NCI-H2107 treated with DMSO at 0.1 percent for 48 hours (cell line): ENCODE results near the gene MYO18B.

Experiments
- DNase-seq: peaks from one replicate; lab custom pipeline; 2025; ENCODE audit not compliant: unreplicated experiment; lab: John Stamatoyannopoulos, UW

The MYO18B gene

DNA sequence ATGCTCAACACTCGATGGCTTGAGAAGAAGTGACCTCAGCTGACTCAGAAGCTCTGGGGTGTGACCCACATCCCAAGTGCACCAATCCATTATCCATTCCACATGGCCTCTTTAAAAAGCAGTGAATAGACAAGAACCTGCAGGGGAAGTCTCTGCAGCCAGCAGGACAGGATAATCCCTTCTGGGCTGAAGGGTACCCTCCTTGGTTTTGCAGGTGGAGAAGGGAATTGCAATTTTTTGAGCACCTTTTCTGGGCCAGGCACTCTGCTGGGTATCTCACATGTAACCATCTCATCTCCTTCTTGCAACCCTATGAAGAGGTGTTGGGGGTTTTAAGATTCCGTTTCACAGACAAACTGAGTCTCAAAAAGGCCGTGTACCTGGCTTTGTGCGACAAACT is 76.6 kb downstream of the MYO18B start:
- no peak for DNase-seq

DNA sequence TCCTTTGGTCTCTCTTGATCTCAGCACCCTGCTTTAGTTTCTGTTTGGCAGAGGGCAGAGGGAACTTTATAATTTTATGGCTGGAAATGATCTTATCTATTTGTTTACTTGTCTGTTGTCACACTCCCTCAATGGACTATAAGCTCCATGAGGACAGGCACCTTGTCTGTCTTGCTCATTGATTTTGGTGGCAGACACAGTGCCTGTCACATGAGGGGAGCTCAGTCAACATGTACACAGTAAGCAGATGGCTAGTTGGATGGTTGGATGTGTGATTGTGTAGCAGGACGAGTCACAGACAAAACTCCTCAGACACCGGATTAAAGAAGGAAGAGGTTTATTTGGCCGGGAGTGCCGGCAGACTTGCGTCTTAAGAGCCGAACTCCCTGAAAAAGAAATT is 80.4 kb downstream of the MYO18B start:
- no peak for DNase-seq

DNA sequence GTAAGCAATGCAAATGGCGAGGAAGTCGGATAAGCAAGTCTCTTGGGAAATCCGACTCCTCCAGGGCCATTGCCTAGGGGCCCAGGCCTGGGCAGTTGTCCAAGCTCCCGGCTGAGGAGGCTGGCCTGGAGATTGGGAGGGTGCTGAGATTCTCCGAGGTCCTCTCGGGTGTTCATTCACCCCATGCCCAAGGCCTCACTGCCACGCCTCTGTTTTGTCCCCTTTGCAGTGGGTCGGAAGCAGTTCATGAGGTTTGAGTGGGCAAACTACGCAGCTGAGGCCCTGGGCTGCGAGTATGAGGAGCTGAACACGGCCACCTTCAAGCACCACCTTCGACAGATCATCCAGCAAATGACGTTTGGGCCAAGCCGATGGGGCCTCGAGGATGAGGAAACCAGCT is 81.3 kb downstream of the MYO18B start:
- DNase-seq = no peak

DNA sequence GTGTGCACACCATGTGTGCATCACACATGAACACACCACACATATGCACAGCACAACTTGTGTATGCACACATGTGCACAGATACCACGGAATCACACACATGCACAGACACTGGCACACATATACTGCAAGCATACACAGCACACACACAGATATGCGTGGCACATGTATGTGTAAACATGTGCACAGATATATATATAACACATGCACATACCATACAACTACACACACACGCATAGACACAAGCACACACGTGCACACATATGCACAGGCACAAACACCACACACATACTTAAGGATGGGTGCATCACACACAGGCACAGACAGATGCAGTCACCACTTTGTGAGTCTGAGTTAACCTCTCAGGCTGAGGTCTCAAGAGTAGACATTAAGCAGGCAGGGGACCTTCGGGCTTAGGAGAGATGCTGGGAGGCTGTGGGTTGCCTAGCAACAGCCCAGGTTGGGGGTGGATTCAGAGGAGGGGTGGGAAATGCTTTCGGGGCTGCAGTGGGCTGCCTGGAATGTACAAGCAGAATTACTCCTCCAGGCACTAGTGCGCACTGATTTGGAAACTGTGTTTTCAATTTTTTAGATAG is 82.9 kb downstream of the MYO18B start:
- no peak for DNase-seq

DNA sequence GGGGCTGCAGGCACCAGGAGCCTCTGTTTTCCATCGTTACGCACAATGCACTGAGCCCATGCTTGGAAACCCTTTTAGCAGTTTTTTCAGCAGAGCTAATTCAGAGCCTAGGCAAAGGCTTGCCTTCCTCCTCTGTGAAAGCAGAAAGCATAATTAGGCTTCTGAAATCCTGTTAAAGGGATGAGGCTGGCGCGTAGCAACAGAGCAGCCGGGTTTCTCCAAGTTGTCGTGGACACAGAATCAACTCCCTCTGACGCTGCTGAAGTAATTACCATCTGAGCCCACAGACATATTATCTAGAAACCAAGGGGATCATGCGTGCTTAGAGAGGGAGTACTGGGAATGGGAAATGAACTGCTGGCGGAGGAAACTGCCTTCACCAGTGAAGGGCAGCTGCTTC is 85.4 kb downstream of the MYO18B start:
- DNase-seq = no peak

DNA sequence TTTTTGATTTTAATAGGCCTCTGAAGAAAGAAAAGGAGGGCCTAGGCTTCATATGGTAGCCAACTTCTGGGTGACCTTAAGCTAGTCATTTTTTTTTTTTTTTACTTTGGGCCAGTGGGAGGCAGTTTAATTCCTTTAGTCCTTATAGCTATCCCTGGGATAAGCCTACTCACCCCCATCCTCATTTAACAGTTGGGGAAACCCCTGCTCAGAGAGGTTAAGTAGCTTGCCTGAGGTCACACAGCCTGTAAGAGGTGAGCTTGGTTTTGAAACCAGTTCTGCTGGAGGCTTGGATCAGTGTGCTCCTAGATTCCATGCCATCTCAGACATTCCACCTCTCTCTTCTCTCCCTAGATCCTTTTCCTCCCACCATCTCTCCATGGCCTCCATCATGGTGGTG is 86.4 kb downstream of the MYO18B start:
- DNase-seq = no peak

DNA sequence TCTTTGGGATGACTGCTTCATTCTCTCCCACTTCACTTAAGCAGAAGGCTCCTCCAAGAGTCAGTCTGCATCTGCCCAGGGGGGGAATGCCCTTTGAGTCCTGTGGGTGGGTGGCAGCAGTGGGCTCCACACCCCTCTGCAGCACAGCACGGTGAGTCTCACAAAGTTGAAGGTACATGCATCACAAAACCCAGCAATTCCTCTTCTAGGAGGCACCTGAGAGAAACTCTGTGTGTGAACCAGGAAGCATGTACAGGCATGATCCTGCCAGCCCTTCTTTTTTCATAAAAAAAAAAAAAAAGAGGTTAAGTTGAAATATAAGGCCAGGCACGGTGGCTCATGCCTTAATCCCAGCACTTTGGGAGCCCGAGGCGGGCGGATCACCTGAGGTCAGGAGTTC is 87.2 kb downstream of the MYO18B start:
- no peak for DNase-seq

DNA sequence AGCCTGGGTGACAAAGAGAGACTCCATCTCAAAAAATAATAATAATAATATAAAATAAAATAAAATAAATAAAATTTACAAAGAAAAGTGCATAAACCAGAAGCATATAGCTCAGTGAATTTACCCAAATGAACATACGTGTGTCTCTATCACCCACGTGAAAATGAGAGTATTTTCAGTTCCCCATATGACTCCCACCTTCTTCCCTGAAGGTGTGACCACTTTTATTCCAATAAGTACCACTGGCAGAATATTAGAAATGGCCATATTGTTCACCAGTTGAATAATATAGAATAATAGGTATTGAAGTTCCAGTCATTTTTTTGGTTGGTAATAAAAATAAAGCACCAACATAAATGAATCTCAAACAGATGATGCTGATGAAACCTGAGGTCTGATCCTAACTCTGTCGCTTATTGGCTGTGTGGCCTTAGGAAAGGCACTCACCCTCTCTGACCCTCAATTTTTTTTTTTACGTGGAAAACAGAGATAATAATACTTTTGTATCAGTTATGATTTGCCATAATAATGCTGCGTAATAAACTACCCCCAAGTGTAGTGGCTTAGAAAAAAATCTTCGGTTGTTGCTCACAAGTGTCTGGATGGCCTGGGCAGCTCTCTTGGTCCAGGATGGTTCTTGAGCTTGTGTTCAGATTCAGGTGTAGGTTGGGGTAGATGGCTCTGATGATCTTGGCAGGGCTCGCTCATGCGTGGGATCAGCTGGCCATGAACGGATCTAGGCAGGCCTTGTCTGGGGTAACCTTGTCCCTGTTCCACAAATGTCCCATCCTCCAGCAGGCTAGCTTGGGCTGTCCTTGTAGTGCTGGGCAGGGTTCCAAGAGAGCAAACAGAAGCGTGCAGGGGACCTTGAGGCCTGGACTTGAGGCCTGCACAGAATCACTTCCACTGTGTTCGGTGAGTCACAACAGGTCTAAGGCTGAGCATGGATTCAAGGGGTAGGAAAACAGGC is 88.1 kb downstream of the MYO18B start:
- no peak for DNase-seq

DNA sequence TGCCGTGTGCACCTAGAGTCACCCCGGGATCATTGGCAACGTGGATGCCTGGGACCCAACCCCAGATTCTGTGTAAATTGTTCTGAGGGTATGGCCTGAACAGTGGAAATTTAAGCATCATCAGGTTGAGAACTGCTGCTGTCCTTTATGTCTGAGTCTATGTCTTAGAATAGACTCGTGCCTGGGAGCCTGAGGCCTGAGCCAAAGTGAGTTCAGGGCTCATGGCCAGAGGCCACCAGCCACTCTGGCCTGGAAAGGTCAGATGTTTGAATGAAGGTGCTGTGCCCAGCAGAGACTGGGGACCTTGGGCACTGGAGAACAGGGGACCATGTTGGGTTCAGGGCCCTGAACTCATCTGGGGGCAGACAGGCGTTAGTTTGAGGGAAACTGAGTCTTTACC is 91.1 kb downstream of the MYO18B start:
- no peak for DNase-seq

DNA sequence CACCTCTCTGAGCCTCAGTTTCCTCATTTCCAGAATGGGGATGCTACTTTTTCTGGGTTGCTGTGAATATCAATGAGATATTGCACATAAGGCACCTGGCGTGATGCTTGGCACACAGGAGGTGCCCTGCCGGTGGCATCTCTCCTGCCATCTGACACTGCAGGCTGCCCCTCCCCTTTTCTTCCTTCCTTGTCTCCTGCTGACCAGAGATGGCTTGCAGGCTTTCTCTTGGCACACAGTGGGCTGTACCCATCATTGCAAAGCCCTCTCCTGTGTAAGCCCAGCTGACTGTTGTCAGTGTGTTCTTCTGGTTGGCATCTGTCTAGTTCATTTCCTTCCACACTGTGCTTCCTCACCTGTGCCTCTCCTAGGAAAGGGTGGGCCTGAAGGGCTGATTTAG is 91.7 kb downstream of the MYO18B start:
- DNase-seq = no peak

DNA sequence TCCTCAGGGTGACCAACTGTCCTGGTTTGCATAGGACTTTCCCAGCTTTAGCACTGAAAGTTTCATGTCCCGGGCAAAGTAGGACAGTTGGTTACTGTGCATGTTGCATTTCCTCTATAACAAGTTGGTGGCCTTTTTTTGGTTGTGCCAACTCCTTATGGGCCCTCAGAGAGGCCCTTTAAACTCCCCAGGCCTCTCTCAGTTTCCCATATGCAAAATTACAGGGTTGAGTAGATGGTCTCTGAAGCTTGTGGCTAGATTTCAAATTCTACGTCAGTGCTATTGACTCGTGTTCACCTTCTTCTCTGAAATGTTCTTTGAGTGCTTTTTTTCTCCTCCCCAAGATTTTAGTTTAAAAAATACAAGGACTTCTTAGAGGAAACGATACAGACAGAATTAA is 92.5 kb downstream of the MYO18B start:
- no peak for DNase-seq

DNA sequence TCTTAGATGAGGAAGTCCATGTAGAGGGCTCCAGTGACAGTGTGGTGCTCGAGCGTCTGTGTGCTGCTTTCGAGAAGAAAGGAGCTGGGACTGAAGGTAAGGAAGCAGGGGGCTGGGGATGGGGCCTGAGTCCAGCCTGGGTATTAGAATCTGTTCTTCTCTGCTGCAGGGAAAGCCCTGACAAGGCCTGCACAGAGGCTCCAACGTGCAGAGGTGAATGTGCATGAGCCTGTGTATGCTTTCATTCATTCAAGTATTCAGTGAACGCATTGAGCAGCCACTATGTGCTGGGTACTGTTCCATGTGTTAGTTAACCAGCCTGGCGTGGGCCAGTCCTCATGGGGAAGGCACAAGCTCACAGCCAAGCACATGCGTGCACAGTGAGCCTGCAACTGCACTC is 93.4 kb downstream of the MYO18B start:
- DNase-seq = no peak

DNA sequence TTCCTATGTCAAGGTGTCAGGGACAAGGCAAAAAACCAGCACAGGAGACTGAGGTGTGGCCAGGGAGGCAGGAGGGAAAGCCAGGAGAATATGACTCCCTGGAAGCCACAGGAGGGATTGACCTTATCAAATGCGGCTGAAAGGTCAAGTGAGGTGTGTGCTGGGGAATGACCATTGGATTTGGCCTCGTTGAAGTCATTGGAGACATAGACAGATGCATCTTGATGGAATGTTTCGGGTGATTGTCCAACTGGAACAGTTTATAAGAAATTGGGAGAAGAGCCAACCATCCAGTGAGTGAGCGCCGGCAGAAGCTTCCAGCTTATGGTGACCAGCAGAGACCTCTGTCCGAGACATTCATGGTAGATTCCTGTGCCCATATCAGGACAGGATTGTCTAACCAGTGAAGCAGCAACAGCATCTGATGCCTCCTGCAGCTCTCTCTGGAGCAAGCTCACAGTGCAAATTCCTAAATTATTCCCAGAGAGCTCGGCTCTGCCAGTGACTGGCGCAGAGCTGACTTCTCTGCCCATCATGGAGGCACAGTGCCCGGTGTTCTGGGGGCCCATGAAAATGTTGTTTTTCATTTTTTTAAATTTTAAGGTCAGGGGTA is 95.4 kb downstream of the MYO18B start:
- no peak for DNase-seq

DNA sequence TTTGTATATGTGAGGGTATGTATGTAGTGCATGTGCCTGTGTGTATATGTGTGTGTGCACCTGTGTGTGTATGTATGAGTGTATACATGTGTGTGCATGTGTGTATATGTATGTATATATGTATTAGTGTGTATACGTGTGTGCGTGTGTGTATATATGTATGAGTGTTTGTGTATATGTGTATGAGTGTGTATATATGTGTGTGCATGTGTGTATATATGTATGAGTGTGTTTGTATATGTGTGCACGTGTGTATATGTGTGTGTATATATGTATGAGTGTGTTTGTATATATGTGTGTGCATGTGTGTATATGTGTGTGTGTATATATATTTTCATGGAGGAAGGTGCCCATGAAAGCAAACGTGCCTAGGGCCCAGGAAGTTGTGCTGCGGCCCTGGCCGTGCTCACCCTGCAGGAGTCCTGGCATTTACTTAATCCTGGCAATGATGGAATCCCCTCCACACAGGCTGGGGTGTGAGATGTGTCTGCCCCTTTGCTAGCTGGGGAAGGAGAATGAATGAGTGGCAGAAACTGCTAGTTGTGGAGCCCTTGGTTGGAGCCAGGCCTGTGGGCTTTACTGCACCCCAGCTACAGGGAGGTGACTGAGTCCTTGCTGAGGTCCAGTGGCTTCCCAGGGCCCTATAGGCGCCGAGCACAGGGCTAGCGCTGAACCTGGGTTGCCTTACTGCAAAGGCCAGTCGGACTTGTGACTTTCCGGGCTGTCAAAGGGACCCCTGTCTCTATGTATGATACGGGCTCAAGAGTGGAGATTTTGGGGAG is 97.2 kb downstream of the MYO18B start:
- no peak for DNase-seq

DNA sequence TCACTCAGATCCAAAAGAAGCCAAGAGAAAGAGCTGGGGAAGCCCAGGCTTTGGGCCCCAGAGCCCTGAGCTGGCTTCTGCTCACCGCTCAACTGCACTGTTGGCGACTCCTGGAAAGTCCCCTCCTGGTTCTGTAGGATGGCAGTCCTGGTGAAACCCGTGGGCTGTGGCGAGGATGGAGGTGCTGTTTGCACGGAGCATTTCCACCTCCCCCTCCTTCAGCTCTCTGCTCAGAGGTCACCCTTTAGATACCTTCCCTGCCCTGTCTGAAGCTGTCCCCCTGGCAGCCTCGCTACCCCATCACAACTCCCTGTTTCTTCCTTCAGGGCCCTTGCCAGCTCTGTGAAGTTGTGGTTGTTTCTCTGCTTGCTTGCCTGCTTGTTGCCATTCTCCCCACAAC is 97.8 kb downstream of the MYO18B start:
- DNase-seq = no peak

DNA sequence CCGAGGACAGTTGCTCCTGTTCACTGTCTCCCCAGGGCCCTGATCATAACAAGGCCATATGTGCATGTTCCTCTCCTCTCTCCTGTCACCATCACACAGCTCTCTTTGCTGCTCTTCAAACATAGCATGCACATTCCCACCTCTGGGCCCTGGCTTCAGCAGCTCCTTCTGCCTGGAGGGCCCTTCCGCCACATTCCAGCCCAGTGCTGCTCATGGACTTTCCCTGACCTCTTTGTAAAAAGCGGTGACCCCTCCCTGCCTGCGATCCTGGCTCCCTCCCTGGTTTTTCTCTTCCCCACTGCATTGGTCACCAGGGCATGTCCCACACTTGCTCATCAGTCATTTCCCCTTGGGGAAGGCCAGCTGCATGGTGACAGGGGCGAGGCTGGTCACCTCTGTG is 98.2 kb downstream of the MYO18B start:
- no peak for DNase-seq

DNA sequence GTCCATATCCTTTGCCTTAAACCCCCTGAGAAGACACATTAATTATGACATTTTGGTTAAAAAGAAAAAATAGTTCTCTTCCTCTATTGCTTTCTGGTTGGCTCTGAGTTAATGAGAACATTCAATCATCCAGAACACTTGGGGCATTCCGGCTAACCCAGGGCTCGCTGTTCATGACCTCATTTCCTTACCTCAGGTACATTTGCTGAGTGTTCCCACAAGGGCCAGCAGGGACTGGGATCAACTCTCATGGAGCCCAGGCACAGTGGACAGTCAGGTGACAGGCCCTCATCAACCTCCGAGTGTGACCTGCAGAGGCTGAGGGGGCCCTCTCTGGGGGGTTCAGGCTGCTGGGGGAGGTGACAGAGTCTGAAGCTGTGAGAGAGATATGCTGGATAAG is 98.9 kb downstream of the MYO18B start:
- DNase-seq = no peak

DNA sequence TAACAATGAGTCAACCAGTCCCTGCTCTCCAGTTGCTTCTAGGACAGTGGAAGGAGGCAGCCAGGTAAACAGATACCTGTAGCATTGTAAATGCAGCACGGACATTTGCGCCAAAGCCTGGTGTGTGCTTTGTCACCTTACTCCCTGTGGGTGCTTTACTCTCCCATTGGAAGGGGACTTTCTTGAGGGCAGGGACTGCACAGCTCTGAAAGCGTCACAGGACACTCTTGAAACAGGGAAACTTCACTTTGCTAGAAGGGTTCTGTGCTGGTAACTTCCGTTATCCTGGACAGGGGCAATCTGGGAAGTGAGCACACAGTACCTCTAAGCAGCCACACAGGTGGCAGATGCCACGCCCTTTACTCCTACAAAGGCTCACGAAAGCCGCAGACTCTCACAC is 99.8 kb downstream of the MYO18B start:
- DNase-seq = no peak

DNA sequence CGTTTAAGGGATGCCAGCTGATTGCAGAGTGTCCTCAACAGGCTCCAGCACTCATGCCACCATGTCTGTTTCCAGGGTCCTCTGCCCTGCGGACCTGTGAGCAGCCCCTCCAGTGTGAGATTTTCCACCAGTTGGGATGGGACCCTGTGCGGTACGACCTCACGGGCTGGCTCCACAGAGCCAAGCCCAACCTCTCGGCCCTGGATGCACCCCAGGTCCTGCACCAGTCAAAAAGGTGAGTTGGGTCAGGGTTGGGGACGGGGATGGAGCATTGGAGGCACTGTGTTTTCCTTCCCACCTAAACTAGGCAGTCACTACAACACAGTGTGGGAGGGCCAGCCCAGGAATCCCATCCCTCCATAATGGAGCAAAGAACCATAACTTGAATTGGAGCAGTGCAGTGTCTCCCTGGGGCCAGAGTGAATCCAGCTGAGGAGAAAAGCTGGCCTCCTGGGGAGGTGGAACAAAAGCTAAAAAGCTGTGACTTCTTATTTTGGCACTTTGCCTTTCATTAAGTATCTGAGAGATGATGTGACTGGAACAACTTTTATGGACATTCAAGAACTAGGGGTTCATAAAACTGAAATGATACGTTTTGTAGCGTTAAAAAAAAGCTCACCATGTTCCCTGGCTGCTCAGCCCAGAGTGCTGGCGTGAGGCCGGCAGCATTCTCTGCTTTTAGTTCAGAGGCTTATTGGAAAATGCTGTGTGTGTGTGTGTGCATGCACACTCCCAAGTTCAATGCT is 101.8 kb downstream of the MYO18B start:
- no peak for DNase-seq

DNA sequence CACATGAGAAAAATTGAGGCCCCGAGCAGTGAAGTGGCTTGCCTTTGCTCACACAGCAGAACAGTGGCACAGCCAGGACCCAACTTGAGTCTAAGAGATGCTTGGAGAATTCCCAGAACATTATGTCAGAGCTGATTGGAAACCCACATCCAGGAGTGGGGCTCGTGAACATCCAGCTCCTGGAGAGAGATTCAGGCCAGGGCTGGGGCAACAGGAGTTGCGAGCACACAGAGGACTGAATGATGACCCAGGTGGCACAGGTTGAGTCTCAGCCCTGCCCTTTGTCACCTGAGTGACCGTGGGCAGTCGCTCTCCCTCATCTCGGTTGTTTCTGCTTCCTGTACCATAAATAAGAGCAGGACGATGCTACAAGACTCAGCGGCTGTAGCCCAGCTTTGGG is 102.6 kb downstream of the MYO18B start:
- DNase-seq = no peak
